ENCODE data around the gene IST1.

IST1 gene

GRCh38 chr16:71937868-71938510, 42.7 kb downstream of the IST1 start:
- Histone ChIP-seq H3K27ac (ENCODE audit: low read depth, low read length) (no peak overlapping the region), H3K9me3 (ENCODE audit: control insufficient read depth, insufficient read depth, low read depth, low read length) (no peaks in the 10 kb centered on the region), H3K4me3 (ENCODE audit: low read depth, low read length) (no peak overlapping the region), H3K9ac (ENCODE audit: low read length) (no peak overlapping the region), H3K4me1 (ENCODE audit: control insufficient read depth, insufficient read depth, low read length) (no peaks in the 10 kb centered on the region; the same call in 1 of the 2 replicates), H3K36me3 (ENCODE audit: control insufficient read depth, insufficient read depth, low read length) (peaks cover 24% of the 10 kb centered on the region), H3K27me3 (ENCODE audit: control insufficient read depth, insufficient read depth, low read length) (no peaks in the 10 kb centered on the region)

GRCh38 chr16:71943887-71944286, 48.6 kb downstream of the IST1 start:
- no peaks in the 10 kb centered on the region for H3K4me1 ChIP-seq (ENCODE audit: control insufficient read depth, insufficient read depth, low read length)
- no peaks in the 10 kb centered on the region for H3K27me3 ChIP-seq (ENCODE audit: control insufficient read depth, insufficient read depth, low read length)
- H3K9ac ChIP-seq (ENCODE audit: low read length): no peak overlapping the region
- H3K4me3 ChIP-seq (ENCODE audit: low read depth, low read length): no peak overlapping the region
- no peak overlapping the region for H3K27ac ChIP-seq (ENCODE audit: low read depth, low read length)
- H3K9me3 ChIP-seq (ENCODE audit: control insufficient read depth, insufficient read depth, low read depth, low read length): no peaks in the 10 kb centered on the region
- H3K36me3 ChIP-seq (ENCODE audit: control insufficient read depth, insufficient read depth, low read length): no peaks in the 10 kb centered on the region

DNA sequence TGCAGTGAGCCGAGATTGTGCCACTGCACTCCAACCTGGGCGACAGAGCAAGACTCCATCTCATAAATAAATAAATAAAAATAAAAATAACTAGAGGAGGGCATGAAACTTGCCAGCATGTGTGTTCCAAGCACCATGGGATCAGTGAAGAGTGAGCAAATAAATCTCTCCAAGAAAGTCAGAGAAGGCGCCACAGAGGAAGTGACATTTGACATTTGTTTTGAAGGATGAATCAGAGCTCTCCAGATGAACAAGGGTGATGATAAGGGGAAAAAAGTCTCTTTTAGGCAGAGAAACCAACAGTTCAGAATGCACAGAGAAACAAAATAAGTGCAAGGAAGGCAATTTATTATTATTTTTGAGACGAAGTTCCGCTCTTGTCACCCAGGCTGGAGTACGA, 50.3 kb downstream of the IST1 start:
- no peak overlapping the region for H3K9ac ChIP-seq (ENCODE audit: low read length)
- no peaks in the 10 kb centered on the region for H3K36me3 ChIP-seq (ENCODE audit: control insufficient read depth, insufficient read depth, low read length)
- H3K27ac ChIP-seq (ENCODE audit: low read depth, low read length): no peak overlapping the region
- no peaks in the 10 kb centered on the region for H3K9me3 ChIP-seq (ENCODE audit: control insufficient read depth, insufficient read depth, low read depth, low read length)
- no peaks in the 10 kb centered on the region for H3K27me3 ChIP-seq (ENCODE audit: control insufficient read depth, insufficient read depth, low read length)
- H3K4me1 ChIP-seq (ENCODE audit: control insufficient read depth, insufficient read depth, low read length): no peaks in the 10 kb centered on the region
- no peak overlapping the region for H3K4me3 ChIP-seq (ENCODE audit: low read depth, low read length)

DNA sequence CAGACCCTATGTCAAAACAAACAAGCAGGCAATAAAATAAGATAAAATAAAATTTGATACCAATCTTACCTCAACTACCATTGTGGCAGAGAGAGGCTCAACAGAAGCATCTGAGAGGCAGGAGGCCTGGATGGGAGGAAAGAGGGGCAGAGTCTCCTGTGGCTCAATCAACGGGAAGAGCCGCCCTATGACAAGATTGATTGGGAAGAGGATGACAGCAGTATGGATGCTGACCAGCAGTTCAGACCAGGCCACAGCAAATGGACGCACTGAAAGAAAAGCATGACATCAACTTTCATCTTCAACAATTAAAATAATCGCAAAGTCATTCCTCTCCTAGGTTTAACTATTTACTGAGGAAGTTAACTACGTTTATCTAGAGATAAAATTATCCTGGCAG, 57.5 kb downstream of the IST1 start:
- Histone ChIP-seq H3K4me1 (ENCODE audit: control insufficient read depth, insufficient read depth, low read length) (no peaks in the 10 kb centered on the region), H3K27ac (ENCODE audit: low read depth, low read length) (no peak overlapping the region), H3K9me3 (ENCODE audit: control insufficient read depth, insufficient read depth, low read depth, low read length) (no peaks in the 10 kb centered on the region), H3K9ac (ENCODE audit: low read length) (no peak overlapping the region), H3K27me3 (ENCODE audit: control insufficient read depth, insufficient read depth, low read length) (peaks cover 6% of the 10 kb centered on the region; the same call in 1 of the 2 replicates), H3K36me3 (ENCODE audit: control insufficient read depth, insufficient read depth, low read length) (no peaks in the 10 kb centered on the region), H3K4me3 (ENCODE audit: low read depth, low read length) (no peak overlapping the region)

DNA sequence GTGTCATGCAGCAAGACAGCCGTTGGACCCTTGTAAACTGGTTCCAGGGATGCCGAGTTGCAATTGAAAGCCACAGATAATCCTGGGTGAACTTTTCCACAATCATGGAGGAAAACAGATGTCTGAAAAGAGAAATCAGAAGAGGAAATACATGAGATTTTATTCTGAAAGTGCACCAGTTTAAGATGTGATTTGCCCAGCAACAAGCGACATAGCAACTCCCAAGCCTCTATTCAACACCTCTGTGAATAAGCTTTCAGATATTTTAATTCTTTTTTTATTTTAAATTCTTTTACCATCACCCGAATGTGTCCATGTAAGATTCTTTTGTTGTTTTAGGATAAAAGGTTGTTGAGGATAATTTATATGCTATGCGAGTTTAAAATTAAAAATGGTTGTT, 58.8 kb downstream of the IST1 start:
- H3K27ac ChIP-seq (ENCODE audit: low read depth, low read length): no peak overlapping the region
- peaks cover 6% of the 10 kb centered on the region; the same call in 1 of the 2 replicates for H3K27me3 ChIP-seq (ENCODE audit: control insufficient read depth, insufficient read depth, low read length)
- no peak overlapping the region for H3K4me3 ChIP-seq (ENCODE audit: low read depth, low read length)
- no peaks in the 10 kb centered on the region for H3K9me3 ChIP-seq (ENCODE audit: control insufficient read depth, insufficient read depth, low read depth, low read length)
- H3K36me3 ChIP-seq (ENCODE audit: control insufficient read depth, insufficient read depth, low read length): no peaks in the 10 kb centered on the region
- no peaks in the 10 kb centered on the region for H3K4me1 ChIP-seq (ENCODE audit: control insufficient read depth, insufficient read depth, low read length)
- no peak overlapping the region for H3K9ac ChIP-seq (ENCODE audit: low read length)

DNA sequence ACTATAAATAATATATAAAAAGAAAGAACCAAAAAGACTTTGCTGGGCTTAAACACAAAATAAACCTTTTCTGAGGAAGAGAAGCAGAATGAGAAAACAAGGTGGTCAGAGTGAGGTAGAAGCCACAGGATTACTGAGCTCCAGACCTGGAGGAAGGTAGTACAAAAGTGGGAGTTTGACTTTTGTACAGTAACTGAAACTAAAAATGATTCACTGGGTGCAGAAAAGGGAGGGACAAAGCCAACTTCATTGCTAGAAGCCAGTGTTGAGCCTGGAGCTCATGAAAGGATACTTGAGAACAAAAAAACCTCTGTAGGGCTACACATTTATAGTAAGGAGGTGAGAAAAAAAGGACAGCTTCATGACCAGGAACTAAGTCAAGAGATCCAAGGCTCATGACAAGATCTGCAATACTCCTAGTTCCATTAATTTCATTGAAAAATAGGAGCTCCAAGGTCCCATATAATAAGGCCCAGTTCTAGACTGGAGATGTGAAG, 59.4 kb downstream of the IST1 start:
- no peak overlapping the region for H3K9ac ChIP-seq (ENCODE audit: low read length)
- H3K27me3 ChIP-seq (ENCODE audit: control insufficient read depth, insufficient read depth, low read length): peaks cover 6% of the 10 kb centered on the region; the same call in 1 of the 2 replicates
- no peak overlapping the region for H3K27ac ChIP-seq (ENCODE audit: low read depth, low read length)
- no peaks in the 10 kb centered on the region for H3K4me1 ChIP-seq (ENCODE audit: control insufficient read depth, insufficient read depth, low read length)
- H3K9me3 ChIP-seq (ENCODE audit: control insufficient read depth, insufficient read depth, low read depth, low read length): no peaks in the 10 kb centered on the region
- no peaks in the 10 kb centered on the region for H3K36me3 ChIP-seq (ENCODE audit: control insufficient read depth, insufficient read depth, low read length)
- H3K4me3 ChIP-seq (ENCODE audit: low read depth, low read length): no peak overlapping the region

- Histone ChIP-seq H3K27ac (ENCODE audit: low read depth, low read length) (no peak overlapping the region), H3K4me1 (ENCODE audit: control insufficient read depth, insufficient read depth, low read length) (no peaks in the 10 kb centered on the region), H3K9me3 (ENCODE audit: control insufficient read depth, insufficient read depth, low read depth, low read length) (no peaks in the 10 kb centered on the region), H3K4me3 (ENCODE audit: low read depth, low read length) (no peak overlapping the region), H3K36me3 (ENCODE audit: control insufficient read depth, insufficient read depth, low read length) (no peaks in the 10 kb centered on the region), H3K27me3 (ENCODE audit: control insufficient read depth, insufficient read depth, low read length) (peaks cover 6% of the 10 kb centered on the region; the same call in 1 of the 2 replicates), H3K9ac (ENCODE audit: low read length) (no peak overlapping the region)
Observed at GRCh38 chr16:71956486-71956885, 61.2 kb downstream of the IST1 start.

- no peaks in the 10 kb centered on the region for H3K4me1 ChIP-seq (ENCODE audit: control insufficient read depth, insufficient read depth, low read length)
- no peak overlapping the region for H3K4me3 ChIP-seq (ENCODE audit: low read depth, low read length)
- H3K27me3 ChIP-seq (ENCODE audit: control insufficient read depth, insufficient read depth, low read length): no peaks in the 10 kb centered on the region
- H3K36me3 ChIP-seq (ENCODE audit: control insufficient read depth, insufficient read depth, low read length): no peaks in the 10 kb centered on the region
- no peak overlapping the region for H3K27ac ChIP-seq (ENCODE audit: low read depth, low read length)
- H3K9ac ChIP-seq (ENCODE audit: low read length): no peak overlapping the region
- no peaks in the 10 kb centered on the region for H3K9me3 ChIP-seq (ENCODE audit: control insufficient read depth, insufficient read depth, low read depth, low read length)
Observed at GRCh38 chr16:71961066-71962039, 66.0 kb downstream of the IST1 start.

- Histone ChIP-seq H3K9me3 (ENCODE audit: control insufficient read depth, insufficient read depth, low read depth, low read length) (no peaks in the 10 kb centered on the region), H3K4me1 (ENCODE audit: control insufficient read depth, insufficient read depth, low read length) (no peaks in the 10 kb centered on the region), H3K27ac (ENCODE audit: low read depth, low read length) (no peak overlapping the region), H3K27me3 (ENCODE audit: control insufficient read depth, insufficient read depth, low read length) (no peaks in the 10 kb centered on the region), H3K36me3 (ENCODE audit: control insufficient read depth, insufficient read depth, low read length) (no peaks in the 10 kb centered on the region), H3K4me3 (ENCODE audit: low read depth, low read length) (no peak overlapping the region), H3K9ac (ENCODE audit: low read length) (no peak overlapping the region)
Observed at GRCh38 chr16:71963125-71963875, 68.0 kb downstream of the IST1 start.

DNA sequence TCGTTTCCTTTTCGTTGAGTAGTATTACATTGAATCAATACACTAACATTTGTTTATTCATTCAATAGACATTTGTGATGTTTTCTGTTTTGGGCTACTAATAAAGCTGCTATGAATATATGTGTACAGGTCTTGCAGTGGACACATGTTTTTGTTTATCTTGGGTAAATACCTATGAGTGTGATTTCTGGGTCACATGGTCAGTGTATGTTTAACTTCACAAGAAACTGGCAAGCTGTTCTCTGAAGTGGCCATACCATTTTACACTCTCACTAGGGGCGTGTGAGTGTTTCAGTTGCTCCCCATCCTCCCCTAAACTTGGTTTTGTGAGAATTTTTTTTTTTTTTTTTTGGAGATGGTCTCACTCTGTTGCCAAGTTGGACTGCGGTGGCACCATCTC, 69.9 kb downstream of the IST1 start:
- H3K4me3 ChIP-seq (ENCODE audit: low read depth, low read length): no peak overlapping the region
- no peak overlapping the region for H3K27ac ChIP-seq (ENCODE audit: low read depth, low read length)
- no peaks in the 10 kb centered on the region for H3K4me1 ChIP-seq (ENCODE audit: control insufficient read depth, insufficient read depth, low read length)
- no peaks in the 10 kb centered on the region for H3K9me3 ChIP-seq (ENCODE audit: control insufficient read depth, insufficient read depth, low read depth, low read length)
- no peak overlapping the region for H3K9ac ChIP-seq (ENCODE audit: low read length)
- H3K36me3 ChIP-seq (ENCODE audit: control insufficient read depth, insufficient read depth, low read length): no peaks in the 10 kb centered on the region
- no peaks in the 10 kb centered on the region for H3K27me3 ChIP-seq (ENCODE audit: control insufficient read depth, insufficient read depth, low read length)

Data from HUES6 (cell line).